Measurements from ENCODE around the gene HOXA6.
A peak's percentile ranks its signal among the peaks of the same experiment; 100 is the strongest.

Gene HOXA6

GRCh38 chr7:27098578-27099451 lies 48.8 kb downstream of the HOXA6 start:
- Histone ChIP-seq H3K27me3 (ENCODE audit: insufficient read depth, low read length) (peaks cover 98% of the 10 kb centered on the region), H3K4me1 (ENCODE audit: insufficient read depth, low read length) (peaks cover 4% of the 10 kb centered on the region), H3K36me3 (ENCODE audit: insufficient read depth, low read length) (no peaks in the 10 kb centered on the region), H2AFZ (ENCODE audit: low read depth, low read length) (no peak overlapping the region), H3K9me3 (ENCODE audit: low read length) (peaks cover 2% of the 10 kb centered on the region), H3K4me3 (ENCODE audit: low read length) (no peak overlapping the region)

- H3K9me3 ChIP-seq (ENCODE audit: low read length): peaks cover 2% of the 10 kb centered on the region
- peaks cover 97% of the 10 kb centered on the region for H3K27me3 ChIP-seq (ENCODE audit: insufficient read depth, low read length)
- no peak overlapping the region for H2AFZ ChIP-seq (ENCODE audit: low read depth, low read length)
- no peak overlapping the region for H3K4me3 ChIP-seq (ENCODE audit: low read length)
- H3K36me3 ChIP-seq (ENCODE audit: insufficient read depth, low read length): no peaks in the 10 kb centered on the region
- H3K4me1 ChIP-seq (ENCODE audit: insufficient read depth, low read length): peaks cover 4% of the 10 kb centered on the region
Observed at GRCh38 chr7:27097686-27098577, 49.6 kb downstream of the HOXA6 start.

- no peaks in the 10 kb centered on the region for H3K36me3 ChIP-seq (ENCODE audit: insufficient read depth, low read length)
- H3K9me3 ChIP-seq (ENCODE audit: low read length): peaks cover 2% of the 10 kb centered on the region
- H3K4me3 ChIP-seq (ENCODE audit: low read length): peak overlapping the region; percentile 34
- H3K27me3 ChIP-seq (ENCODE audit: insufficient read depth, low read length): peaks cover 93% of the 10 kb centered on the region
- peaks cover 4% of the 10 kb centered on the region for H3K4me1 ChIP-seq (ENCODE audit: insufficient read depth, low read length)
- H2AFZ ChIP-seq (ENCODE audit: low read depth, low read length): peak overlapping the region; percentile 80
Observed at GRCh38 chr7:27096768-27097514, 50.6 kb downstream of the HOXA6 start.

- Histone ChIP-seq H3K4me3 (ENCODE audit: low read length) (peak within 1 kb of the TSS; percentile 34), H3K36me3 (ENCODE audit: insufficient read depth, low read length) (no peaks in the 10 kb centered on the region), H3K27me3 (ENCODE audit: insufficient read depth, low read length) (peaks cover 93% of the 10 kb centered on the region), H3K9me3 (ENCODE audit: low read length) (peaks cover 2% of the 10 kb centered on the region), H3K4me1 (ENCODE audit: insufficient read depth, low read length) (peaks cover 4% of the 10 kb centered on the region), H2AFZ (ENCODE audit: low read depth, low read length) (peak within 1 kb of the TSS; percentile 80)
Observed at GRCh38 chr7:27095897-27096767, 51.4 kb downstream of the HOXA6 start, which contains the start of gene HOXA1. HOXA1 (minus strand) TSS chr7:27096000; CDS start chr7:27095912, 88 bp downstream.

Data from neuron (in vitro differentiated cells).